Transverse colon (tissue), 4 donors: ENCODE results near the gene MAPK12. TPM values are rescaled to one million over a fixed set of nuclear protein-coding genes. Genes with fewer than 3 reads are reported as not detected.
A peak's percentile ranks its signal among the peaks of the same experiment; 100 is the strongest.

ENCODE experiments used
- DNase-seq: peaks from one replicate; pipeline ENCODE4 v3.0.0-alpha.2; 2019
- H3K27ac ChIP-seq, 4 donors: fragments of 200-600 bp; sonication (generic); 2 replicates each; pipeline ENCODE4 v1.5.1; 2016 to 2018; ENCODE audit warnings: inconsistent platforms in 4 of 4
- H3K27me3 ChIP-seq: fragments of 200-600 bp; sonication (generic); 2 replicates; pipeline ENCODE4 v1.5.1; 2017; ENCODE audit warnings: inconsistent platforms
- H3K36me3 ChIP-seq, 4 donors: fragments of 200-600 bp; sonication (generic); 2 replicates each; pipeline ENCODE4 v1.5.1; 2017 to 2019; ENCODE audit warnings: inconsistent platforms in 4 of 4
- H3K4me1 ChIP-seq, 4 donors: fragments of 200-600 bp; sonication (generic); 2 replicates each; pipeline ENCODE4 v1.5.1; 2017 to 2020; ENCODE audit warnings: inconsistent platforms in 4 of 4
- H3K4me3 ChIP-seq, 4 donors: fragments of 200-600 bp; sonication (generic); 1 replicate in 1 of 4; 2 replicates in 3 of 4; pipeline versions ENCODE4 v1.5.1 to v1.6.1; 2017 to 2019; ENCODE audit warnings: inconsistent platforms in 4 of 4
- H3K9me3 ChIP-seq, 2 donors: fragments of 200-600 bp; sonication (generic); 2 replicates each; pipeline ENCODE4 v1.5.1; 2017 to 2019; ENCODE audit warnings: inconsistent platforms in 2 of 2
- CTCF ChIP-seq, 5 experiments: fragments of 200-600 bp in 3 of 5; fragments of 450-650 bp in 2 of 5; sonication (generic) in 3 of 5; IDR thresholded peaks; 1 replicate in 2 of 5; 2 replicates in 3 of 5; pipeline ENCODE4 v1.5.1; 2016 to 2017; ENCODE audit warnings: antibody characterized with exemption in 5 of 5, inconsistent platforms in 3 of 5, mild to moderate bottlenecking in 2 of 5, moderate library complexity in 1 of 5
- EP300 ChIP-seq: sonication (generic); formaldehyde crosslinking; IDR thresholded peaks from one replicate; pipeline ENCODE4 v1.6.1; 2017; ENCODE audit warnings: antibody characterized with exemption, low read depth
- POLR2A ChIP-seq: fragments of 450-650 bp; IDR thresholded peaks from one replicate; pipeline ENCODE4 v1.6.1; 2016; ENCODE audit warnings: antibody characterized with exemption, mild to moderate bottlenecking, moderate library complexity
- POLR2AphosphoS5 ChIP-seq, 3 donors: sonication (generic); formaldehyde crosslinking; IDR thresholded peaks; one replicate each; pipeline ENCODE4 v1.6.1; 2016; ENCODE audit warnings: antibody characterized with exemption in 3 of 3
- WGBS, 2 donors: methylation state at CpG; one replicate each; pipeline ENCODE4 v1.1.5; 2018; ENCODE audit warnings: low coverage in 1 of 2; 5-methylcytosine and 5-hydroxymethylcytosine counted together
- in situ Hi-C, 4 donors: fragments of 200-750 bp; cut with MboI; loops; one replicate each; pipeline versions ENCODE4 v1.15.0 to v1.15.1; 2017; ENCODE audit warnings: low sequenced_read_pairs in 3 of 4, low pct_ligation_motif_present in 1 of 4, low pct_unique_long_range_greater_than_20kb in 1 of 4
- intact Hi-C: fragments of 100-400 bp; cut with DNase I; formaldehyde crosslinking; loops from one replicate; pipeline ENCODE4 v1.15.1; 2023; ENCODE audit warnings: low total_unique reads
- total RNA-seq, 4 donors: library from RNA; depleted of rRNA; stranded (reverse); fragments of >200 nt; gene quantifications; one replicate each; pipeline ENCODE4 v1.1.0, GENCODE V29; 2016

The MAPK12 gene
- total RNA-seq, 4 donors from 2014 or later: 1.1 to 9.4 (median 3.3) TPM

- in situ Hi-C loops: loop anchor here in 1 of 4 donors (10.0 kb wide), 1 partner anchor 68 kb away; no protein-coding TSS in a partner anchor
- peaks cover 0 to 3% (median 0%) of the 10 kb centered on the region in 4 donors for H3K4me1 ChIP-seq
- peaks cover 0 to 44% (median 14%) of the 10 kb centered on the region in 4 donors for H3K36me3 ChIP-seq
- intact Hi-C loops: loop anchor here (5.0 kb wide), 1 partner anchor 61 kb away; no protein-coding TSS in a partner anchor
- H3K4me3 ChIP-seq: no peak overlapping the region
- DNase-seq: no peak
- WGBS, 2 donors: 90 to 98% methylated on average over 9 of the region's 9 CpGs
- no peaks in the 10 kb centered on the region for H3K9me3 ChIP-seq
- H3K27ac ChIP-seq: no peak overlapping the region
- no peak for TF ChIP-seq POLR2A
- no peak for TF ChIP-seq CTCF (IDR thresholded peaks at IDR 0.05)
- TF ChIP-seq POLR2AphosphoS5 (IDR thresholded peaks at IDR 0.05): no peak
- TF ChIP-seq EP300: no peak
- no peaks in the 10 kb centered on the region for H3K27me3 ChIP-seq
These were observed 48.2 kb downstream of the MAPK12 start for GRCh38 chr22:50213263-50213662.

DNA sequence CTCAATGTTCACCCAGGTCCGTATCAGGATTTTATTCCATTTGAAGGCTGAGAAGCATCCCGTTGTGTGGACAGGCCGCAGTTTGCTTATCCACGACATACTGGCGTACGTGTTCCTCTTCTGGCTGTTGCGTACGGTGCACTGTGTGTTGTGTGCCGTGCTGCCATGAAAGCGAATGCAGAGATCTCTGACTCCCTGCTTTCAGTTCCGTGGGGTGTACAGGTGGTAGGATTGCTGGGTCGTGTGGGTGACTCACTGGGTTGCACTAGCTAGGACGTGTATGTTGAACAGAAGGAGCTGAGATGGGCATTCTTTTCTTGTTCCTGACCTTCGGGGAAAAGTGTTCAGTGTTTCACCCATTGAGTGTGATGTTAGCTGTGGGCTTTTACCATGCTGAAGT is 50.3 kb downstream of the MAPK12 start:
- Histone ChIP-seq H3K27ac (no peak overlapping the region), H3K9me3 (no peaks in the 10 kb centered on the region), H3K27me3 (no peaks in the 10 kb centered on the region), H3K36me3 (peaks cover 0 to 29% (median 2%) of the 10 kb centered on the region in 4 donors), H3K4me3 (no peak overlapping the region), H3K4me1 (peaks cover 0 to 7% (median 1%) of the 10 kb centered on the region in 4 donors)
- in situ Hi-C loops (loop anchor here in 1 of 4 donors (10.0 kb wide), 1 partner anchor 66 kb away; no protein-coding TSS in a partner anchor), intact Hi-C loops (loop anchor here (5.0 kb wide), 1 partner anchor 59 kb away; no protein-coding TSS in a partner anchor)
- 92 to 96% methylated on average over 4 to 14 of the region's 14 CpGs for WGBS, 2 donors
- no peak for DNase-seq
- TF ChIP-seq CTCF (IDR thresholded peaks at IDR 0.05): no peak
- TF ChIP-seq POLR2A: no peak
- TF ChIP-seq POLR2AphosphoS5 (IDR thresholded peaks at IDR 0.05): no peak
- no peak for TF ChIP-seq EP300

GRCh38 chr22:50210378-50211139 is 50.9 kb downstream of the MAPK12 start:
- intact Hi-C loops (loop anchor here (5.0 kb wide), 1 partner anchor 58 kb away; no protein-coding TSS in a partner anchor), in situ Hi-C loops (loop anchor here in 1 of 4 donors (10.0 kb wide), 1 partner anchor 66 kb away; no protein-coding TSS in a partner anchor)
- no peaks in the 10 kb centered on the region for H3K27me3 ChIP-seq
- no peak overlapping the region for H3K27ac ChIP-seq
- DNase-seq: peak; percentile 8
- no peak overlapping the region for H3K4me3 ChIP-seq
- TF ChIP-seq EP300 (no peak), CTCF (IDR thresholded peaks at IDR 0.05) (no peak), POLR2AphosphoS5 (IDR thresholded peaks at IDR 0.05) (no peak), POLR2A (no peak)
- H3K9me3 ChIP-seq: no peaks in the 10 kb centered on the region
- 92% methylated on average over 31 of the region's 32 CpGs; no CpG with 5 or more reads in 1 of the 2 donors for WGBS, 2 donors
- H3K36me3 ChIP-seq: peaks cover 0 to 24% (median 2%) of the 10 kb centered on the region in 4 donors
- peaks cover 0 to 7% (median 1%) of the 10 kb centered on the region in 4 donors for H3K4me1 ChIP-seq

DNA sequence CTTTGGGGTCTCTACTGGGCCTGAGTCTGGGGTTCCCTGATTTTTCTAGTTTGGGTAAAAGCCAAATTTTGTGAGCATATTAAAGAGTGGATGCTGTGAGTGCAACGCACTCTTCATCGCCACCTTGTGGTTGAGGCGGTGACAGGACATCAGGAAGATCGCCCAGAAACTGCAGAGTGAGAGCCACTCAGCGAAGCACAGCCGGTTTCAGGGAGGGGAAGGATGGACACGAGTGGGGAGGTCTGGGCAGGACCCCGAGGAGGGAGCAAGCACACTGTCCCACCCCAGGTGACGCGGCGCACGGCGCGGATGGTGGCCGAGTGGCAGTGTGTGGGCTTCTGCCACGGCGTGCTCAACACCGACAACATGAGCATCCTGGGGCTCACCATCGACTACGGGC is 51.6 kb downstream of the MAPK12 start:
- peak; percentile 68 for DNase-seq
- intact Hi-C loops (loop anchor here (5.0 kb wide), 1 partner anchor 58 kb away; no protein-coding TSS in a partner anchor), in situ Hi-C loops (loop anchor here in 2 of 4 donors (10.0 kb wide), 1 partner anchor 65 kb away; no protein-coding TSS in a partner anchor)
- WGBS, 2 donors: 0 to 57% methylated on average over 1 to 20 of the region's 20 CpGs
- Histone ChIP-seq H3K9me3 (no peaks in the 10 kb centered on the region), H3K27ac (no peak overlapping the region), H3K27me3 (no peaks in the 10 kb centered on the region), H3K4me3 (no peak overlapping the region), H3K4me1 (peaks cover 0 to 7% (median 1%) of the 10 kb centered on the region in 4 donors), H3K36me3 (peaks cover 0 to 23% (median 2%) of the 10 kb centered on the region in 4 donors)
- TF ChIP-seq CTCF (IDR thresholded peaks at IDR 0.05) (peak; percentile 84 to 90 (median 87)), POLR2A (no peak)
